A549 (cell line): ENCODE results near the gene PTPN14.

Source experiments
- CHD2 ChIP-seq: fragments of 150-350 bp; IDR thresholded peaks from 2 replicates; pipeline ENCODE4 v1.6.1; 2014; ENCODE audit warnings: low read length; ENCODE audit not compliant: partially characterized antibody
- CTCF ChIP-seq: fragments of >200 bp; sonication (Bioruptor Twin); formaldehyde crosslinking; IDR thresholded peaks from 3 replicates; pipeline ENCODE4 v1.5.1; 2016
- EP300 ChIP-seq, 2 experiments: fragments of >200 bp; sonication (Bioruptor Twin); formaldehyde crosslinking; IDR thresholded peaks; 2 replicates in 1 of 2; 3 replicates in 1 of 2; pipeline ENCODE4 v1.6.1; 2016 to 2017
- SREBF2 ChIP-seq: fragments of 450-650 bp; IDR thresholded peaks from 2 replicates; pipeline ENCODE4 v1.6.1; 2014; ENCODE audit warnings: mild to moderate bottlenecking, moderate library complexity

- TF ChIP-seq CTCF = no peak
- no peak for TF ChIP-seq CHD2
- TF ChIP-seq SREBF2 = no peak
- TF ChIP-seq EP300 (IDR thresholded peaks at IDR 0.05) = no peak
Measured at GRCh38 chr1:214573386-214574318, 22.2 kb upstream of the PTPN14 start.
